Measurements from ENCODE around the gene MDP1.

GRCh38 chr14:24249230-24250021 lies 33.6 kb upstream of the MDP1 start:
- TF ChIP-seq CTCF (conservative IDR thresholded peaks at IDR 0.05; ENCODE audit: low read length), result no peak
- no peak for TF ChIP-seq EZH2phosphoT487 (IDR thresholded peaks at IDR 0.05; ENCODE audit: borderline replicate concordance)
